Ishikawa (cell line): ENCODE results near the gene CCDC9B.

Source experiments
- CEBPB ChIP-seq: IDR thresholded peaks from 2 replicates; pipeline ENCODE4 v1.6.1; 2012
- CREB1 ChIP-seq: IDR thresholded peaks from 2 replicates; pipeline ENCODE4 v1.6.1; 2012; ENCODE audit warnings: low read depth
- EGR1 ChIP-seq: IDR thresholded peaks from 2 replicates; pipeline ENCODE4 v1.6.1; 2012
- EP300 ChIP-seq: IDR thresholded peaks from 2 replicates; pipeline ENCODE4 v1.6.1; 2012; ENCODE audit warnings: borderline replicate concordance
- FOXM1 ChIP-seq: IDR thresholded peaks from 2 replicates; pipeline ENCODE4 v1.6.1; 2012; ENCODE audit warnings: low read depth, borderline replicate concordance
- MAX ChIP-seq: IDR thresholded peaks from 2 replicates; pipeline ENCODE4 v1.6.1; 2012
- NFIC ChIP-seq: IDR thresholded peaks from 2 replicates; pipeline ENCODE4 v1.6.1; 2012
- RAD21 ChIP-seq: IDR thresholded peaks from 2 replicates; pipeline ENCODE4 v1.6.1; 2012; ENCODE audit warnings: low read depth
- REST ChIP-seq: IDR thresholded peaks from 2 replicates; pipeline ENCODE4 v1.6.1; 2012; ENCODE audit warnings: low read depth, mild to moderate bottlenecking
- TAF1 ChIP-seq: IDR thresholded peaks from 2 replicates; pipeline ENCODE4 v1.6.1; 2012; ENCODE audit warnings: low read depth, mild to moderate bottlenecking
- TCF12 ChIP-seq: IDR thresholded peaks from 2 replicates; pipeline ENCODE4 v1.6.1; 2012; ENCODE audit warnings: low read depth
- TEAD4 ChIP-seq: IDR thresholded peaks from 2 replicates; pipeline ENCODE4 v1.6.1; 2012
- USF1 ChIP-seq: IDR thresholded peaks from 2 replicates; pipeline ENCODE4 v1.6.1; 2012
- YY1 ChIP-seq: IDR thresholded peaks from 2 replicates; pipeline ENCODE4 v1.6.1; 2012; ENCODE audit warnings: low read depth

- TF ChIP-seq EP300 (no peak), REST (no peak), FOXM1 (no peak), RAD21 (no peak), MAX (no peak), TAF1 (no peak), YY1 (no peak), CEBPB (no peak), NFIC (no peak), TCF12 (no peak), EGR1 (no peak), USF1 (no peak), TEAD4 (no peak), CREB1 (no peak)
Observed at GRCh38 chr15:40327457-40327856, 13.3 kb downstream of the CCDC9B start.
